Middle frontal gyrus (tissue), 1 donor: ENCODE results near the gene ABLIM2.
A peak's percentile ranks its signal among the peaks of the same experiment; 100 is the strongest.

Source experiments
- DNase-seq: peaks from one replicate; pipeline ENCODE4 v3.0.0-alpha.2; 2015; ENCODE audit warnings: low spot score; ENCODE audit errors: extremely low spot score

ABLIM2 gene

GRCh38 chr4:8194306-8195242 is 36.0 kb upstream of the ABLIM2 start:
- no peak for DNase-seq

- no peak for DNase-seq
Measured at GRCh38 chr4:8192748-8193738, 34.4 kb upstream of the ABLIM2 start.

DNA sequence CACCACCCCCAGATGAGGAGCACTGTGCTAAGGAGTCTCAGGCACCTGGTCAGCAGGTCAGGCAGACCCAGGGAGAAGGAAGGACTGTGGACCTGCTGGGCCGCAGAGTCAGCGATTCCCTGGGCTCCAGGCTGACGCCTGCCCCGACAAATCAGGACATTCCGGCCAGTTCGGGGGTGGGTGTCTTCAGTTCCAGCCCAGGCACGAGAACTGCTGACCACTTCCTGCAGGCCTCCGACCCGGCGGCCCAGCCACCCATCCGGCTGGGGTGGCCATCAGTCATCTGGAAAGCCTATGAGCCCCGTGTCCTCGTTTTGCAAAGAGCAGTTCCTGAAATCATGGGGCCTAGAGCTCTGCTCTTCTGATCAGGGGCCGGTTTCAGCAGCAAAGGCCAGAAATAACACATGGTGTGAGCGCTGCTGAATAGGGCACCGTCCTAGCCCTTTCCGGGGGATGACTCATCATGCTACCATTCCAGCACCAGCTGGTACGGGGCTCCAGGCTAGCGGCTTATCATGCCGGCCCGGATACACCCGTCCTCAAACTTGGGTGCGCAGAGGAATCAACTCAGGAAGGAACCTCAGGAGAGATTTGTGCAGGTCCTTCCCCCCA is 32.6 kb upstream of the ABLIM2 start:
- DNase-seq, result peak; percentile 30

GRCh38 chr4:8189551-8190466 is 31.2 kb upstream of the ABLIM2 start:
- no peak for DNase-seq

GRCh38 chr4:8188743-8189550 is 30.3 kb upstream of the ABLIM2 start:
- DNase-seq, result no peak

- DNase-seq, result no peak
Measured at GRCh38 chr4:8188085-8188484, 29.5 kb upstream of the ABLIM2 start.

DNA sequence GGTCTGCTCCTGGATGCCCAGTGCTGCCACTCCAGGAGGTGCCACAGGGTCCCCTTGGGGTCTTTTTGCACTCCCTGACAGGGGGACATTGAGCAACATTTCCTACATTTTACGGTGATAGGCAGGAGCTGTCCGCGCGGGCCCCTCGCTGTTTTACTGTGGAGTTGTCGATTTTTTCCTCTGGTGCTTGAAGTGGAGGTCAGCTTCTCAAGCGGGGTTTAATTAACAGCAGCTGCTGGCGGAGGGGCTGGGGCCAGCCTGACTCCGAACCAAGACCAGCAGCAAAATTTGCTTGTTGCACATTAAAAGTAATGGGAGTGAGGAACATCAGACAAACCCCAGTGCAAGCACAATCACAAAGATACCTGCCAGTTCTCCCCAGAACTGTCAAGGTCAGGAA is 27.3 kb upstream of the ABLIM2 start:
- no peak for DNase-seq

DNA sequence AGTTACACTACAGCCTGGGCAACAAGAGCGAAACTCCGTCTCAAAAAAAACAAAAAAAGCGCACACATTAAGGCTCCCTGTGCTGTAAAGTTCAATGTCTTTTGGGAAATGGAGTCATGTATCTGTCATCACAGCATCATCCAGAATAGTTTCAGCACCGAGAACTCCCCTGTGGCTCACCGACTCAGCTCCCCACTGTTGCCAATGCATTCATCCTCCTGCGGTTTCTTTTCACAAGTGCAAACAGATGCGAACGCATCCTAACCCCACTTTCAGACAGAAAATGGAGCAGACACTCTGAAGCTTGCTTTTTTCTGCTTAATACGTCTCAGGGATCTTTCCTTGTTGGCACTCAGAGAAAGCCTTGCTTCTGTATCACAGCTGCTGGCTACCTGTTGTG is 26.7 kb upstream of the ABLIM2 start:
- no peak for DNase-seq

GRCh38 chr4:8184061-8184460 is 25.4 kb upstream of the ABLIM2 start:
- DNase-seq, result no peak

GRCh38 chr4:8182858-8183725 is 24.5 kb upstream of the ABLIM2 start:
- DNase-seq, result no peak

DNA sequence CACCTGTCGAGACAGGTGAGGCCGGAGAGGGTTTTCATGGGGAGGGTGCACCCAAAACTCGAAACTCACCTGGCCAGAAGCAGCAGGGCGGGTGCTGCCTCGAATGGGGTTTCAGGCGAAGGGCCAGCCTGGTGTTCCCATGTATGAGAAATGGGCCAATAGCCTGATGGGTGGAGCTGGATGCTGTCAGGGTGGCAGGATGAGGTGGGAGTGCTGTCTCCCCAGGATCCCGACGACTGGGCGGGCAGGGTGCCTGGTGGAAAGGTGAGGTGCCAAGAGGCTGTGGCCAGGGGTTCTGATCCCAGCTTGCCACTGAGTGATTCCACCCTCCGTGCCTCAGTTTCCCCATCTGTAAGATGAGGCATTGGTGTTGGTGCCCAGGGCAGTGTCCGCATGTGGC is 23.7 kb upstream of the ABLIM2 start:
- DNase-seq, result no peak

DNA sequence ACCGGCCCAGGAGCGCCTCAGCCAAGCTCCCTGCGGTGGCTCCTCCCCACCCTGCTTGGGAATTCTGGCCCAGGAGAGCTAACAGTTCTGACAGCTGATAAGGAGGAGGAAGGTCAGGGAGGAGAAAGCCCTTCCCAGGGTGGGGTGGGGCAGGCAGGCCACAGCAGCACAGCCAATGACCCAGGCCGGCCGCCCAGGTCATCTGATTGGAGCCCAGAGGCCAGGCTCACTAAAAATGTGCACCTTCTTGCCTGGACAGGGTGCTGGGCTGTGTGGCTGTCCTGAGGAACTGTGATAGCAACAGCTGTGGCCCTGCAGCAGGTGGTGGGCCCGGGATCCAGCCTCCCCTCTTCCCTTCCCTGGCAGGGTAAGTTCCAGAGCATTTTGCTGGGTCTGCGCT is 23.2 kb upstream of the ABLIM2 start:
- DNase-seq, result no peak

DNA sequence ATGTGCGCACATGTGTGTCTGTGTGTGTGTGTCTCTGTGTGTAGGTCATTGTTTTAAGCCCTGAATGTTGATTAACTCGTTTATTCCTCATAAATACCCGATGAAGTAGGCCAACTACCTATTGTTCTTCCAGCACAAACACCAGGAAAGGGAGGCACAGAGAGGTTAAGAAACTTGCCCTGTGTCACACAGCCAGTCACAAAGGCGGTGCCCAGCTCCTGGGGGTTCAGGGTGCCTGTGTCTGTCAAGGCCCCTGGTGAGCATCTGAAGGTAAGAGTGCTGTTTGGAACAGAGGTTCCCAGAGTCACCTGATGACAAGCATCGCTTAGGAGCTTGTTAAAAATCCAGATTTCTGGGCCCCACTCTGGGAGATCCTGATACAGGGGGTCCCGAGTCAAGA is 22.5 kb upstream of the ABLIM2 start:
- no peak for DNase-seq

GRCh38 chr4:8180310-8181093 is 21.9 kb upstream of the ABLIM2 start:
- DNase-seq, result no peak

GRCh38 chr4:8179771-8180170 is 21.2 kb upstream of the ABLIM2 start:
- no peak for DNase-seq

DNA sequence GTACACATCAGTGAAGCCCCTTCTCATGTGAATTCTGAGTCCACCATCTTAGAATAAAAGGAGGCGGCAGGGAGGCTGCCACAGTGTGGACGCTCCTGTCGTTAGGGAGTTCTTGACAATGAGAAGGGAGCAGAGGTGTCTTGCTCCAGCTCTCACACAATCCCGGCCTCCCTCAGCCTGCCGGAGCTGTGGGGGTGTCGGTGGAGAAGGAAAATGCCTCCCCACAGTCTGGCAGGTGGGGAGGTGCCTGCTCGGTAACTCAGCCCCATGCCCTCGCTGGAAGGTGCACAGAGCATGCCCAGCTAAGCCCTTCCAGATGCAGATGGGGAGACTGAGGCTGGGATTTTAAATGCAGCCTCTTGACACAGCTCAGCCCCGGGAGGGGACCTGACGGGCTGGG is 20.5 kb upstream of the ABLIM2 start:
- no peak for DNase-seq

GRCh38 chr4:8177956-8178355 is 19.3 kb upstream of the ABLIM2 start:
- DNase-seq, result no peak

GRCh38 chr4:8177552-8177951 is 18.9 kb upstream of the ABLIM2 start:
- no peak for DNase-seq
